NOMO-1 (cell line): ENCODE results near the gene ACTL8.

ENCODE experiments used
- DNase-seq, 2 experiments: peaks; one replicate each; lab custom pipeline; 2025; ENCODE audit not compliant: unreplicated experiment in 2 of 2; lab: John Stamatoyannopoulos, UW

ACTL8 gene

DNA sequence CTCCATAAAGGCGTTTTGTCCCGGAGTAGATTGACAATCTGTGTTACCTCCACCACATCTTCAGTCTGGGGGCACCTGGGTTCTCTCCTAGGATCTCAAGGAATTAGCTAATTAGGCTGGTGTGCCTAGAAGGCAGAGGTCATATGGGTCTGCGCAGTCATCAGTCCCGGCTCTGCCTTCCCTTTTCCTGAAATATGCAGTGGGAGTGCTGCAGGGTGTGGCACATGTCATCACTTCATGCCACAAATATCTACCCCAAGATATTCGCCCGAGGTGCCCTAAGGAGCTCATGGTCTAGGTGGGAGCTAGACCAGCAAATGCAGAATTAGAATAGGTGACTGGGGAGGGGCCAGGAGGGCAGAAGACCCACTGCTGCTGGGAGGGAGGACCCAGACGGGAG lies 42.9 kb downstream of the ACTL8 start:
- DNase-seq = no peak

DNA sequence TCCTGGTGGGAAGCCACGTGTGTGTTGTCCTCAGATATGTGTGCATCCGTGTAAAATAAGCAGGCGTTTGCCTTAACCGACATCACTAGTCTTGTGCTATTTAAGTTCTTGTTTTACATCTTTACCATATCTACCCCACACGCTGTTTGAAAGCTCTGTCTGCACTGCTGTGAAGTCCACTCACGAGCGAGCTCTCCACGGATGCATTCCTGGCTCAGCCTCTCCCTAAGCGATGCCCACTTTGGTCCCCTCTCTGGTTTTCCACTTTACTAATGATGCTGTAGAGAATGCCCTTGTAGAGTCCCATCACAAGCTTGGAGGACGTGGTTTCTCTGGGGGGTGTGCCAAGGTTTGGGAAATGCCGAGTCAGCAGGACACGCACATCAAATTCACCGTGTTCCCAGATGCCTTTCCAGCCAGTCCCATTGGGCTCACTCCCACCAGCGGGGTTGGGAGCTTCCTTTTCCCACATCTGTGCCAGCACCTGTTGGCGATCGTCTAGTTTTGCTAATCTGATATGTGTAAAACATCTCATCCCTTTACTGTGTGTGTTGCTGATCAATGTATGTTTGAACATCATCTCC lies 43.8 kb downstream of the ACTL8 start:
- DNase-seq = no peak

DNA sequence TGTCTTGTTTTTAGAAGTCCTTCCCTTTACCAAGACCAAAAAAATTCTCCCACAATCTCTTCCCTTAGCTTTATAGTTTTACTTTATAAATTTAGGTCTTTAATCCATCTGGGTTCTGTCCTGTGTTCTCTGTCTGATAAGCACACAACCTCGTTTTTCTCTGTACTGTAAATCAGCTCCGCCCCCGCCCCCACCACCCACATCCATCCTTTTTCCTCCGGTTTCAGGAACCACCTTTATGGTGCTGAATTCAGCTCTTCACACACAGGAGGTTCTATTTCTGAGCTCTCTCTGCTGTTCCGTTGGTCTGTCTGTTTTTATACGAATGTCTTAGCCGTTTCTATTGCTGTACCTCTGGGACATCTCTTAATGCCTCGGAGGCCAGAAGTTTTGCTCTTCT lies 44.5 kb downstream of the ACTL8 start:
- DNase-seq = no peak

DNA sequence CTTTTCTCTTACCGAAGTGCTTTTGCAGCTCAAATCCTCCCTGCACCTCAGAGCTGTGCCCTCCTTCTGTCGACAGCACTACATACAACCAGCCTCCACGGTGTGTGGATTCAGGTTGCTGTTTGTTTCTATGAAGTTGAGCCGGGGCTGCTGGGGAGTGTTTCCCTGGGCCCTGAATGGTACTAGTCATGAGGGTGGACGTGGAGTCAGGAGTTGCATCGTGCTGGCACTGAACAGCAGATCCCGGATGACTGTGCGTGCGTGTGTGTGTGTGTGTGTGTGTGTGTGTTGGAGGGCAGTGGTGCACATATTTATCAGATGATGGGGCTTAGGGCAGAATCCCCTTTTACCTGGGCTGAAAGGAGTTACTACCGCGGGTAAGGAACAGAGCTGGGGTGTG lies 47.0 kb downstream of the ACTL8 start:
- DNase-seq = no peak

DNA sequence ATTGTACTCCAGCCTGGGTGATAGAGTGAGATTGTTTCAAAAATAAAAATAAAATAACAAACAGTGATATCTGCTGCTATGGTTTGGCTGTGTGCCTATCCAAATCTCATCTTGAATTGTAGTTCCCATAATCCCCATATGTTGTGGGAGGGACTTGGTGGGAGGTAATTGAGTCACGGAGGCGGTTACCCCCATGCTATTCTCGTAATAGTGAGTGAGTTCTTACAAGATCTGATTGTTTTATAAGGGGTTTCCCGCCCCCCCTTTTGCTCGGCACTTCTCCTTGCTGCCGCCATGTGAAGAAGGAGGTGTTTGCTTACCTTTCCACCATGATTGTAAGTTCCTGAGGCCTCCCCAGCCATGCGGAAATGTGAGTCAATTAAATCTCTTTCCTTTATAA lies 47.8 kb downstream of the ACTL8 start:
- no peak for DNase-seq

DNA sequence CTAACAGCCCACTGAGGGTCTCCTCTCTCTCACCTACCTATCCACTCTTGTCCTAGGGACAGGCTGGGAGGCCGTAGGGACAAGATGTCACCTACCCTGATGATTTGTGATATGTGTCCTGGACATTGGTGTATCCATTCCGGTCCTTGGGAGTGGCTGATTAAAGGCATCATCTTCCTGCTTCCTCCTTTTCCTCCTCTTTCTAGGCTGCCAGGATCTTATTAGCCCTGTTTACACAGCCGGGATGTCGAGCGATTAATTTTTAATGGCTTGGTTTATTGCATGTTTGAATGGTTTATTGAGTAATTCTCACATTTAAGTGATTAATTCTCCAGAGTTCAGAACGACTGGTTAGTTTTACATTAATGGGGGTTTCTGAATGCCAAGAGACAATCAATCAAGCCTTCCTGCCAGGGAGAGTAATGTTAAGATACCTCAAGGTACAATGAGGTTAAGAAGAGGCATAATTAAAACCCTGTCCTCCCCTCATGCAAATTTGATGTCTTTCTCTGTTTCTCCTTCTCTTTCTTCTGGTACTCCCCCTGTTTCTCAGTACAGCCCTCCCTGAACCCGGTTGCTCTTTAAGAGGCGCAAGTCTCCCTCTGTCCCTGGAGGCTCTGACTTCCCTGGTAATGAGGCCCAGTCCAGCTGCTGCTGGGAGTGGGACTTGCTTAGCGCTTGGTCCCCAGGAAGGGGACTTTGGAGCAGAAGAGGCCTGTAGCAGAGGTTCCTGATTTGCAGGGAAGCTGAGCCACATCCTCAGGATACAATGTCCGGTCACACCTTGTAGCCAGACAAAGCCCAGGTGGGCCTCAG lies 50.9 kb downstream of the ACTL8 start:
- DNase-seq = no peak

DNA sequence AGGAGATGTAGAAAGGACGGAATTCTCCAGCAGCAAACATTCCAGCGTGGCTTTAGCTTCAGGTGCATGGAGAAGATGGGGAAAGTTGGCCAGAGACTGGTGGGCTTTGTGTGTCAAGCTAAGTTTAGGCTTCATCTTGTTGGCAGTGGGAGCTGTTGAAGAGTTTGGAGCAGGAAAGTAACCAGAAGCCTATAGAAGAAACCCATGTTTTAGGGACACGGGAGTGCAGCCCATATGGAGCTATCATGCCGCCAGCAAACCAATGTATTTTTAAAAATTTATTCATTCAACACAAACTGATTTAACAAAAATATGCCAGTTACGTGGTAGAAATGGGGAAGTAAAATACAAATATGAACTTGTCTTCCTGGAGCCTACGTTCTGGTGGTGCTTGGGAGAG lies 53.7 kb downstream of the ACTL8 start:
- no peak for DNase-seq

DNA sequence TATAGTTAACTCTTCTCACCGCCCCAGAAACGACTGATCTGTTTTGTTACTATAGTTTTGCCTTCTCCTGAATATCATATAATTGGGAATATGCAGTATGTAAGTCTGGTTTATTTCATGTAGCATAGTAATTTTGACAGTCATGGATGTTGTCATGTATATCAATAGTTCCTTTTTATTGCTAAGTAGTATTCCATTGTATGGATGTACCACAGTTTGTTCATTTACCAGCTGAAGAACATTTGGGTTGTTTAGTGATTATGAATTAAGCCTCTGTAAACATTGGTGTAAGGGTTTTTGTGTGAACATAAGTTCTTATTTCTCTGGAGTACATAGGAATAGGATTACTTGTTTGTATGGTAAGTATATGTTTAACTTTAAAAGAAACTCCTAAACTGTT lies 55.5 kb downstream of the ACTL8 start:
- DNase-seq = no peak

DNA sequence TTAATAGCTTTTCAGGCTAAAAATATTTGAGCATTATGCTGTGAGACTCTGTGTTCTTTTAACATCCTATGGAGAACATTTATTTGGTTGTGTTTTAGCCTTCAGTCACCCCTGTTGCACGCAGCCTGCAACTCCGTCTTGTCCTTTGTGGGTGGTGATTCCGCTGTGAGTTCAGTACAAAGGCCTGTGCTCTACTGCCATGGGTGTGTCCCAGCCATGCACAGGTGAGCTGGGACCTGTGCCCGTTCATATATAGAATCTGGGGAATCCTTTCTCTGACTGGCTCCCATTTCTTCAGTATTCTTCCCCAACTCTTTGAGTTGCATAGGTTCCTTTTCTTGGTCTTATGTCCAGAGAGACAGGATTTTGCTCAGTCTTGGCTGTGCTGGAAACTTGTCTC lies 61.4 kb downstream of the ACTL8 start:
- DNase-seq = no peak

DNA sequence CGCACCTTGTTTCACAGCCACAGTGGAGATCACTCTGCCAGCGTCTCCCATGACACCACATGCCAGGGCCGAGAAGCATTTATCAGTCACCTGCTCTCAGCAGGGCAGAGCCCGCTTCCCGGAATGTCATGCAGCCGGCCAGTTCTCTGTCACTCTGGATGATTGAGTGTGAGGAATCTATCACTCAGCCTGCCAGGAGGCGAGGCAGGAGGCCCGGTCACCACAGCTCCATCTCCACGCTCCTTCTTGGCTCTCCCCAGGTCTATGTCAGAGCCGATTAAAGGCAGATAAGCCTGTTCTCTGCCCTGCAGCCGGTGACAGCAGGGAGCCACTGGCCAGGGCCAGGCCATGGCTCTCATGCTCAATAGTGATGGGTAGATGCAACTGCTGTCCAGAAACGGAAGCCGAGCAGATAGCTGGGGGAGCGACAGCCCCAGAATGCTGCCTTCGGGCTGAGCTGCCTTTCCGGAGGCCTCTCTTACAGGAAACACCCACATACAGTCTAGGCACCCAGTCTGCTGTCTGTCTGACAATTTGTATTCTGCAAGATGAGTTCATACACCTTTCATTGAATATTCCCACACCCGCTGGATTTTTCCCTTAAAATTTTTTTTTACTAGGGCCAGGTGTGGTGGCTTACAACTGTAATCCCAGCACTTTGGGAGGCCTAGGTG lies 64.1 kb downstream of the ACTL8 start:
- DNase-seq = no peak

DNA sequence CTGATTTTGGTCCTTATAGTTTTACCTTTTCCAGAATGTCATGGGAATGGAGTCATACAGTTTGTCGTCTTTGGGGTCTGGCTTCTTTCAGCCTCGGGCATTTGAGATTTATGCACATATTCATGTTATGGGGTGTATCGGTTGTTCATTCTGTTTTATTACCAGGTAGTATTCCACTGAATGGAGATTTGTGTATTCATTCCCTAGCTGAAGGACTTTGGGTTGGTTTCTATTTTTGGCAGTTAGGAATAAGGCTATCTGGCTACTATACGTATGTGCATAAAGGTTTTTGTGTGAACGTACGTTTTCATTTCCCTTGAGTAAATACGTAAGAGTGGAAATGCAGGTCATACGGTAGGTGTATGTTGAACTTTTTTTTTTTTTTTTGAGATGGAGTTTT lies 65.1 kb downstream of the ACTL8 start:
- DNase-seq = no peak

DNA sequence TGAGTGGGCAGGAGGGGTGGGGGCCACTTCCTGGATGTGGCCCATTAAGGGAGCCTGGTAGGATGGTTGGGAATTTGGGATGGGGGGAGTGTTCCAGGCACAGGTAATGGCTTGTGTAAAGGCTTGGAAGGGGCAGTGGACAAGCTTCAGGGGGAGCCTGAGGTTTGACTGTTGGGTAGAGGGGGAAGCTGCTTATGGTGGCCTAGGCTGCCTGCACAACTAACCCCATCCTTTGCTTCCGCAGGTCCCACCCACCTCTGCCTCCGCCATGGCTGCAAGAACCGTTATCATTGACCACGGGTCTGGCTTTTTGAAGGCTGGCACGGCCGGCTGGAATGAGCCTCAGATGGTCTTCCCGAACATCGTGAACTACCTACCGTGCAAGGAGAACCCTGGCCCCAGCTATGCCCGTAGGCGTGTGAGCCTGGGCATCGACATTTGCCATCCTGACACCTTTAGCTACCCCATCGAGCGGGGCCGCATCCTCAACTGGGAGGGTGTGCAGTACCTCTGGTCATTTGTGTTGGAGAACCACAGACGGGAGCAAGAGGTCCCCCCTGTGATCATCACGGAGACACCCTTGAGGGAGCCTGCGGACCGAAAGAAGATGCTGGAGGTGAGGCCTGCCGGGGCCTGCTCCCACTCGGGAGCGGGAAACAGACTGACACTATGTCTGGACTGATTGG lies 67.8 kb downstream of the ACTL8 start:
- DNase-seq = no peak

DNA sequence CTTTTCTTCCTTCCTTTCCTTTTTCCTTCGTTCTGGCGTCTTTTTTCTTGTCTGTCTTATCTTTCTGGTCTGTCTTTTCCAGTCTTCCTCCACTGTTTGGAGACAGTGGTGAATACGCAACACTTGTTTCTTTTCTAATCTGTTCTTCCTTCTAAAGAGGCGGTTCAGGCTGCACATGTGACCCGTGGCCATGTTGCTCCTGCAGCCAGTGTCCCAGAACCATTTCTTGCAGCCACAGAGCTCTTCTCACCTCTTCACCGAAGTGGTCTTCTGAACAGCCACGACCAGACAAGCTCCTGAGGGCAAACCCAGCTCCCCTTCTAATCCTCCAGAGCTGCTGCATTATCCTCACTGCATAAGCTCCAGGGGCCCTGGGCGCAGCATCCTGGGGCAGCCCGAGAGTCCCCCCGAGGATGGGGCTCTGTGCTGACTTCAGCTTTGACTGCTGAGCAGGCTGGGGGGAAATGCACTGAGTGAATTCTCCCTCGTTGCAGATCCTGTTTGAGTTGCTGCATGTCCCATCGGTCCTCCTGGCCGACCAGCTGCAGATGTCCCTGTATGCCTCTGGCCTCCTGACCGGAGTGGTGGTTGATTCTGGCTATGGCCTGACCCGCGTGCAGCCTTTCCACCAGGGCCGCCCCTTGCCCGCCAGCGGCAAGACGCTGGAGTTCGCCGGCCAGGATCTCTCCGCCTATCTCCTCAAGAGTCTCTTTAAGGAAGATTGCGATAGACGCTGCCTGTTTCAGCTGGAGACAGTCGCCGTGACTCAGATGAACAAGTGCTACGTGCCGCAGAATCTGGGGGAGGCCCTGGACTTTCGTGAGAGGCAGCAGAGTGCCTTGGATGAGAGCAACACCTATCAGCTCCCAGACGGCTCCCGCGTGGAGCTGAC lies 70.4 kb downstream of the ACTL8 start:
- DNase-seq = no peak

DNA sequence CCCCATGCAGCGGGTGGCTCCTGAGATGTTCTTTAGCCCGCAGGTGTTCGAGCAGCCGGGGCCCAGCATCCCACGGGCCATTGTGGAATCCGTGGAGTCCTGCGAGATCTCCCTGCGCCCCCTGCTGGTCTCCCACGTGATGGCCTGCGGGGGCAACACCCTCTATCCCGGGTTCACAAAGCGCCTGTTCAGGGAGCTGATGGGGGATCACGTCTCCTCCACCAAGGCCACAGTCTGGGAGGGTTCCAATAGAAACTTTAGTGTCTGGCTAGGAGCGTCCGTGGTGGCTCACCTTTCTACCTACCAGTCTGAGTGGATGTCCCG lies 71.0 kb downstream of the ACTL8 start:
- DNase-seq = no peak

DNA sequence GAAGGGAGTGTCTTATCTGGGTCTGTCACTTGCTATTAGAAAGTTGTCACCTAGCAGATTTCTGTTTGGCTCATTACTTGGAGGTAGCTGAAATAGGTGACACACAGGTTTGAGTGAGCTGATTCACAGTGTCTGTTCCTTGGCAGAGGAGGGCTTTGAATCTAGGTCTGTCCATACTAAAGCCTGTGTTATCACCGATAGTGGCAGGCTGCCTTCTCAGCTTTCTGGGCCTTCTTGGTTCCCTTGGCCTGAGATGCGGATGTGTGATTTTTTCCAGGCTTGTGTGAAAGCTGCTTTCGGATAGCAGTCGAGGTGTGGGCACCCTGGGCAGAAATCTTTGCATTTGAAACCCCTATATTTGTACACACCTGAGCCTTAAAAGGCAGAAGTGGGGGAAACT lies 73.9 kb downstream of the ACTL8 start:
- DNase-seq = no peak

DNA sequence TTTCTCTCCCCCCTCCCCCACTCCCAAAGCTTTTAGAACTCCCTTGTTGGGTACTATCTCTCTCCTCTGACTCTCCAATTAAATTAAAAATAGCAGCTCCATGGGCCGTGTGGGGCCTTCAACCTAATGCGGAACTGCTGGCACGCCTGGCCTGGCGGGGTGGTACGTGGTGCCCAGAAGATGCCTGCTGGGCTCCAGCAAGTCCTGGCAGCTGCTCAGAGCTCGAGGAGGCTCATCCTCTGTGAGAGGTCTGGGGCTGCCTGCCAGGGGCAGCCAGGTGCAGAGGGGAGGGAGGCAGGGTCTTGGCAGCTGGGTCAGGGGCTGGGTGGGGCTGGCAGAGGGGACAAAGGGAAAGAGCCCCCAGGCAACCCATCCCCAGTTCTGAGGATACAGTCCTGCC lies 74.4 kb downstream of the ACTL8 start:
- DNase-seq = no peak

DNA sequence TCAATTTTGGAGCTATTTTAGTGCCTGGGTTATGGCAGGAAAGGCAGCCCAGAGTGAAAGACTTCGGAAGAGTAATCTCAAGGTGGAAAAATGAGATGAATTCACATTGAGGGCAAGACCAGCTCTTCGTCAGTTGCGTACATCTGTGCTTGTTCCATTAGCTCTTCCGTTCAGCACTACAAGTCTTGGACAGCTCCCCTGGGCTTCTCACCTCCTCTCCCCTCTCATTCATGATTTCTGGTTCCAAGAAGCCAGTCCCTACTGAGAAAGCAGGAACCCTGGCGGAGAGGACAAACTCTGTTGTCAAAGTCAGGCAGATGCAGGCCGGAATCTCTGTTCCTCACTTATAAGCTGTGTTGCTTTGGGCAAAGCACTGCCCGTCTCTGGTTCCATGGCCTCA lies 76.5 kb downstream of the ACTL8 start:
- DNase-seq = peak in 1 of 2 experiments; percentile 12

DNA sequence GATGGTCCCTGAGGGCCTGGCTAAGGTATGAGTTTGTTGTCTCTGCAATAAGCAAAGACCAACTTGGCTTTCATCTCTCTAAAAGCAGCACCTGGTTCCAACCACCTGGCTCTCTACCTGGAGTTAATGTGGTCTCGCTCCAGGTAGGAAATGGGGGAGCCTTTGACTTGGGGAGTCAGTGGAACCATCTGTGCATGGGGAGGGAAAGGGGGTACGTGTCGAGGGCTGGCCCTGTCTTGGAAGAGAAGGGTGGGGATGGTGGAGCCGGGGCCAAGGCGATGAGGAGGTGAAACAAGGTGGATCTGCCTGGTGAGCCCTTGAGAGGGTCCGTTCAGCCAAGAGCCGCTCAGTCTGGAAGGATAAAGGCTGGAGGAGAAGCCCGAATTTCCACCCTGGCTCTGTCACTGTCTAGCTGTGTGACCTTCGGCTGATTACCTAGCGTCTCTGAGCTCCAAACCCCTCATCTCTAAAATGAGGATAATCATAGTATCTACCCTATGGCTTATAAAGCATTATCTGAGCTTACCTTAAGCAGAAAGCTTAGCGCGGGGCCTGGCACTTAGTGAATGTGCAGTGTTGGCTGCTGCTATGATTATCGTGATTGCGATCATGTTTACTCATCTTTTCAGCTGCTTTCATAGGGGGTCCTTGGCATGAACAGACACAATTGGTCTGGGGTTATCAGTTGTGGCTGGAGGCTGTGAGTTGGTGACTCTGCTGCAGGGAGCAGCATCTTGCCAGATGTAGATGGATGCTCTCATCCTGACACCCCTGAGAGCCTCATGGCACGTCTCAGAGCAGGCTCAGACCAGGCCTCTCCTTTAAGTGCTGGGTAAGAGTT lies 78.7 kb downstream of the ACTL8 start:
- DNase-seq = no peak

DNA sequence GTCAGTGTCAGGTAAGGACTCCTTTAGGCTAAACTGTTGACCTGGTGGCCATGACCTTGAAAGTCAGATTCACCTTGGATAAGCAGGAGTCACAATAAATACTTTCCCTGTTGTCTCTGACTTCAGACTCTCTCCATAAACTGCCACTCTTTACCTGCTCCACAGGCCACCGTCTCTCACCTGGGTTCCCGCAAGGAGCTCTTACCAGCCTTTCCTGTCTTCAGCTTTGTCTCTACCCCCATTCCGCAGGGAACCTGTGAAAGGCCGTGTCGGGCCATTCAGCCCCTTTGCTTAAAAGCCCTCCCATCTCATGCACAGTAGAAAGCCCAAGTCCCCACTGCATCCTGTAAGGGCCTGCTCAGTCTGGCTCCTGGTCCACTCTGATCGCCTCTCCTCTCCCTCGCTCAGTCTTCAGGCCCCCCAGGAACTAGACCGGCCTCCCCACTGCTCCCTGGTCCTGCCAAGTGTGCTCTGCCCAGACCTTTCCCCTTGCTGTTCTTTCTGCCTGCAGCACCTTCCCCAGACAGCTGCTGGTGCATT lies 79.5 kb downstream of the ACTL8 start:
- no peak for DNase-seq
